ENCODE results near the gene COL18A1. TPM values are rescaled to one million over a fixed set of nuclear protein-coding genes. Genes with fewer than 3 reads are reported as not detected.

Gene COL18A1
- total and polyA plus RNA-seq, 2 of the 8 experiments (the other 6 are each of a cell fraction or from before 2014, with no cell fraction given), result 145 to 201 TPM

GRCh38 chr21:45414396-45415187 is 9.6 kb downstream of the COL18A1 start:
- no peak overlapping the region for H2AFZ ChIP-seq (ENCODE audit: low read length)
- POLR2A ChIA-PET (ENCODE audit: partially characterized antibody), result interaction anchor here (1.0 to 3.9 kb wide), 8 partner anchors 8 to 91 kb away, joined by 3 to 17 read pairs (median 3); no protein-coding TSS in a partner anchor
- H3K14ac ChIP-seq (ENCODE audit: insufficient read length), result no peak overlapping the region
- no peak overlapping the region for H3K27ac ChIP-seq (ENCODE audit: low read depth, low read length)
- no peak overlapping the region for H4K91ac ChIP-seq (replicated peaks; ENCODE audit: insufficient read length, low read length)
- H4K8ac ChIP-seq (ENCODE audit: extremely low read depth, insufficient read depth, low read length), result no peak overlapping the region
- H3K4me3 ChIP-seq (ENCODE audit: extremely low read depth in 1 of 4, insufficient read depth in 2 of 4, low read depth in 3 of 4, low read length in 4 of 4), result no peak overlapping the region
- H4K20me1 ChIP-seq (replicated peaks in 1 of 2; ENCODE audit: control insufficient read depth in 1 of 2, insufficient read depth in 2 of 2, low read length in 2 of 2), result peaks cover 64 to 72% of the 10 kb centered on the region in 2 experiments
- no peaks in the 10 kb centered on the region for H3K23me2 ChIP-seq (ENCODE audit: low read depth, low read length)
- H3K36me3 ChIP-seq (ENCODE audit: control insufficient read depth in 2 of 4, insufficient read depth in 4 of 4, low read length in 3 of 4), result no peaks in the 10 kb centered on the region; a peak in 2 of 8 replicates
- no peak overlapping the region for H3K18ac ChIP-seq (ENCODE audit: extremely low read depth, low read length)
- H2BK15ac ChIP-seq (ENCODE audit: low read length), result no peak overlapping the region
- no peak overlapping the region for H2AK5ac ChIP-seq (ENCODE audit: low read depth, low read length)
- peaks cover 60 to 100% of the 10 kb centered on the region in 2 experiments for H3K79me2 ChIP-seq (ENCODE audit: control insufficient read depth in 1 of 2, insufficient read depth in 2 of 2, low read length in 2 of 2)
- no peak overlapping the region for H3K9ac ChIP-seq (replicated peaks in 1 of 4; ENCODE audit: extremely low read depth in 1 of 4, low read depth in 3 of 4, low read length in 3 of 4)
- H3K27me3 ChIP-seq (replicated peaks in 1 of 4; ENCODE audit: control insufficient read depth in 3 of 4, extremely low read depth in 1 of 4, insufficient read depth in 3 of 4, low read length in 3 of 4), result no peaks in the 10 kb centered on the region
- no peaks in the 10 kb centered on the region for H3K9me3 ChIP-seq (ENCODE audit: insufficient read depth in 2 of 2, low read depth in 1 of 2, low read length in 1 of 2)
- H4K5ac ChIP-seq (ENCODE audit: insufficient read length, low read depth, low read length), result no peak overlapping the region
- no peak overlapping the region for H2BK120ac ChIP-seq (replicated peaks; ENCODE audit: low read depth, low read length)
- H2BK5ac ChIP-seq (ENCODE audit: low read depth, low read length), result no peak overlapping the region; the same call in 1 of the 2 replicates
- H3K56ac ChIP-seq (replicated peaks; ENCODE audit: insufficient read length, low read depth, low read length), result no peak overlapping the region
- no peak overlapping the region for H3K4me2 ChIP-seq (ENCODE audit: insufficient read depth in 1 of 2, low read depth in 2 of 2, low read length in 2 of 2)
- peaks cover 4 to 52% (median 38%) of the 10 kb centered on the region in 4 experiments for H3K4me1 ChIP-seq (replicated peaks in 1 of 4; ENCODE audit: control insufficient read depth in 3 of 4, insufficient read depth in 4 of 4, low read length in 3 of 4)
- H3K4ac ChIP-seq (replicated peaks; ENCODE audit: insufficient read length, low read depth, low read length), result peak overlapping the region; percentile 19
- no peak overlapping the region for H2BK20ac ChIP-seq (ENCODE audit: low read length)
- peaks cover 28% of the 10 kb centered on the region for H3K79me1 ChIP-seq (ENCODE audit: low read depth, low read length)
- WGBS, 2 experiments (ENCODE audit: extremely low coverage in 1 of 2, insufficient coverage in 1 of 2, insufficient read length in 1 of 2, insufficient replicate concordance in 2 of 2, low coverage in 1 of 2, low lambda C conversion rate in 2 of 2, missing lambda C conversion rate in 1 of 2), result 86% methylated on average over 25 of the region's 25 CpGs; no CpG with 5 or more reads in 1 of the 2 experiments
- DNase-seq (ENCODE audit: low read depth in 1 of 2, low spot score in 2 of 2) (no peak), FAIRE-seq (no peak)
- peak overlapping the region; percentile 3; the same call in 1 of the 2 replicates for H2BK12ac ChIP-seq (ENCODE audit: low read depth, low read length)
- no peak overlapping the region for H3K23ac ChIP-seq (ENCODE audit: insufficient read length)
- CTCF ChIA-PET (ENCODE audit: partially characterized antibody), result interaction anchor here (0.6 to 4.9 kb wide), 4 partner anchors 25 to 1012 kb away, joined by 3 to 24 read pairs (median 3); no protein-coding TSS in a partner anchor
- TF ChIP-seq SRF (IDR thresholded peaks at IDR 0.05; ENCODE audit: low read depth, low read length) (no peak), SP2 (IDR thresholded peaks at IDR 0.05; ENCODE audit: low read length) (no peak), RAD21 (IDR thresholded peaks at IDR 0.05 in 1 of 2, conservative IDR thresholded peaks at IDR 0.05 in 1 of 2; ENCODE audit: low read depth in 2 of 2, low read length in 2 of 2) (no peak), MAFK (IDR thresholded peaks at IDR 0.05; ENCODE audit: low read depth, low read length) (no peak), CBX5 (IDR thresholded peaks at IDR 0.05; ENCODE audit: low read depth, low read length) (no peak)

Measured in H1 (cell line).